DOHH2 (cell line): ENCODE results near the gene PRKAR1B.
"Not testable (repeated sequence)": the region's sequence is repeated elsewhere in the genome, so short reads cannot be mapped to it uniquely, and the experiment has no call there.

Experiments used
- H3F3A ChIP-seq: fragments of 200-600 bp; sonication (generic), shearing (Covaris generic); 2 replicates; pipeline ENCODE4 v1.6.0; 2016; ENCODE audit warnings: antibody characterized with exemption, mild to moderate bottlenecking; ENCODE audit not compliant: control insufficient read depth, insufficient read depth
- H3K27ac ChIP-seq: fragments of 200-600 bp; sonication (generic); 2 replicates; pipeline ENCODE4 v1.5.1; 2014; ENCODE audit warnings: low read depth, mild to moderate bottlenecking, low read length, moderate library complexity
- H3K27me3 ChIP-seq: fragments of 200-600 bp; sonication (generic); 2 replicates; pipeline ENCODE4 v1.6.1; 2014; ENCODE audit warnings: mild to moderate bottlenecking, low read length, mixed read lengths; ENCODE audit not compliant: control insufficient read depth
- H3K36me3 ChIP-seq: fragments of 200-600 bp; sonication (generic); 2 replicates; pipeline ENCODE4 v1.6.1; 2014; ENCODE audit warnings: mild to moderate bottlenecking, low read length, moderate library complexity, mixed read lengths; ENCODE audit not compliant: control insufficient read depth
- H3K4me1 ChIP-seq: fragments of 200-600 bp; sonication (generic); 2 replicates; pipeline ENCODE4 v1.6.1; 2014; ENCODE audit warnings: mild to moderate bottlenecking, low read length, mixed read lengths; ENCODE audit not compliant: control insufficient read depth
- H3K4me2 ChIP-seq: fragments of 200-600 bp; sonication (generic); 2 replicates; pipeline ENCODE4 v1.6.0; 2014; ENCODE audit warnings: mild to moderate bottlenecking, low read length, moderate library complexity
- H3K4me3 ChIP-seq: fragments of 200-600 bp; sonication (generic); 2 replicates; pipeline ENCODE4 v1.5.1; 2014; ENCODE audit warnings: mild to moderate bottlenecking, low read length, mixed read lengths
- H3K79me2 ChIP-seq: fragments of 200-600 bp; sonication (generic); 2 replicates; pipeline ENCODE4 v1.6.1; 2014; ENCODE audit warnings: mild to moderate bottlenecking, low read length, mixed read lengths; ENCODE audit not compliant: control insufficient read depth
- H3K9me2 ChIP-seq: fragments of 200-600 bp; sonication (generic); replicated peaks from 2 replicates; pipeline ENCODE4 v1.6.1; 2014; ENCODE audit warnings: mild to moderate bottlenecking, low read length, mixed read lengths; ENCODE audit not compliant: control insufficient read depth
- H3K9me3 ChIP-seq: fragments of 200-600 bp; sonication (generic); 2 replicates; pipeline ENCODE4 v1.6.1; 2014; ENCODE audit warnings: antibody characterized with exemption, low read length, mixed read lengths; ENCODE audit not compliant: control insufficient read depth, insufficient read depth
- H4K20me1 ChIP-seq: fragments of 200-600 bp; sonication (generic); 2 replicates; pipeline ENCODE4 v1.6.0; 2014; ENCODE audit warnings: low read depth, mild to moderate bottlenecking, antibody characterized with exemption, low read length, moderate library complexity; ENCODE audit not compliant: control insufficient read depth, insufficient read depth
- CTCF ChIP-seq: fragments of 200-600 bp; sonication (generic); IDR thresholded peaks from one replicate; pipeline ENCODE4 v1.5.1; 2014; ENCODE audit warnings: antibody characterized with exemption, mild to moderate bottlenecking, low read depth, low read length; ENCODE audit not compliant: poor library complexity, severe bottlenecking
- EZH2phosphoT487 ChIP-seq: fragments of 200-600 bp; sonication (generic); IDR thresholded peaks from 2 replicates; pipeline ENCODE4 v1.6.1; 2017; ENCODE audit warnings: borderline replicate concordance, mild to moderate bottlenecking, antibody characterized with exemption, low read length, moderate library complexity, mixed read lengths

PRKAR1B gene

GRCh38 chr7:754531-755412 lies 27.7 kb upstream of the PRKAR1B start:
- Histone ChIP-seq H3F3A (no peaks in the 10 kb centered on the region), H3K27ac (no peak overlapping the region), H3K36me3 (peaks cover 80% of the 10 kb centered on the region), H3K4me1 (no peaks in the 10 kb centered on the region), H3K4me2 (no peak overlapping the region), H3K9me3 (no peaks in the 10 kb centered on the region), H4K20me1 (no peaks in the 10 kb centered on the region), H3K9me2 (no peaks in the 10 kb centered on the region), H3K79me2 (peaks cover 9% of the 10 kb centered on the region), H3K4me3 (no peak overlapping the region), H3K27me3 (no peaks in the 10 kb centered on the region)
- no peak for TF ChIP-seq EZH2phosphoT487
- TF ChIP-seq CTCF, result no peak

- H3K4me1 ChIP-seq, result no peaks in the 10 kb centered on the region
- no peaks in the 10 kb centered on the region for H3F3A ChIP-seq
- no peak overlapping the region for H3K27ac ChIP-seq
- TF ChIP-seq EZH2phosphoT487, result no peak
- no peak for TF ChIP-seq CTCF
- H3K27me3 ChIP-seq, result no peaks in the 10 kb centered on the region
- H3K9me3 ChIP-seq, result no peaks in the 10 kb centered on the region
- H3K4me2 ChIP-seq, result no peak overlapping the region
- H3K4me3 ChIP-seq, result no peak overlapping the region
- H4K20me1 ChIP-seq, result no peaks in the 10 kb centered on the region
- H3K79me2 ChIP-seq, result peaks cover 24% of the 10 kb centered on the region
- H3K36me3 ChIP-seq, result peaks cover 81% of the 10 kb centered on the region
- no peaks in the 10 kb centered on the region for H3K9me2 ChIP-seq
Measured at GRCh38 chr7:753190-753589, 26.1 kb upstream of the PRKAR1B start.

DNA sequence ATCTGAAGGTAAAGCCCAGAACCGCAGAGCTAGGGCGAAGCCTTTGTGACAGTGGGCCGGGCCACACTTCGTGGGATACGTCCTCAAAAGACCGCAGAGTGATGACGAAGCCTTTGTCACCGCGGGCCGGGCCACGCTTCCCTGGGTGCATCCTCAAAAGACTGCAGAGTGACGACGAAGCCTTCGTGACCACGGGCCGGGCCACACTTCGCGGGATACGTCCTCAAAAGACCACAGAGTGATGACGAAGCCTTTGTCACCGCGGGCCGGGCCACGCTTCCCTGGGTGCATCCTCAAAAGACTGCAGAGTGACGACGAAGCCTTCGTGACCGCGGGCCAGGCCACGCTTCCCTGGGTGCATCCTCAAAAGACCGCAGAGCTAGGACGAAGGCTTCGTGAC lies 25.2 kb upstream of the PRKAR1B start:
- not testable (repeated sequence) for H3F3A ChIP-seq, H3K27ac ChIP-seq, H3K9me2 ChIP-seq, H4K20me1 ChIP-seq, H3K4me2 ChIP-seq, H3K4me3 ChIP-seq, H3K4me1 ChIP-seq, H3K27me3 ChIP-seq, H3K9me3 ChIP-seq
- H3K36me3 ChIP-seq, result peaks cover 72% of the 10 kb centered on the region
- H3K79me2 ChIP-seq, result peaks cover 29% of the 10 kb centered on the region

DNA sequence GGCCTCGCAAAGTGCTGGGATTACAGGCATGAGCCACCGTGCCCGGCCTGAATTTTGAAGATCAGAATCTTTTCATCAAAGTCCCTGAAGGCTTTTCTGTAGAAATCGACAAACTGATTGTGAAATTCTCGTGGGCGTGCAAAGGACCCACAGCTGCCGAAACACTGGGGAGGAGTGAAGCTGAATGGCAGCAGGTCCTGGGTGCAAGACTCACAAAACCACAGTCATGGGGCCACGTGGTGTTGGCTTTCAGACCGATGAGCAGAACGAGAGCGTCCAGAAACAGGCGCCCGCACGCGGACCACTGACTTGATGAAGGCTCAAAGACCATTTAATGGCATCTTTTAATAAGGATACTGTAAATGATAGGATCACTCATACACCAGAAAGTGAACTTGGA lies 24.7 kb upstream of the PRKAR1B start:
- Histone ChIP-seq H3K4me1 (no peaks in the 10 kb centered on the region), H3K4me3 (no peak overlapping the region), H3K4me2 (no peak overlapping the region), H3K27ac (no peak overlapping the region), H3K27me3 (no peaks in the 10 kb centered on the region), H3K36me3 (peaks cover 69% of the 10 kb centered on the region), H3K9me3 (no peaks in the 10 kb centered on the region), H4K20me1 (no peaks in the 10 kb centered on the region), H3K79me2 (peaks cover 33% of the 10 kb centered on the region), H3K9me2 (no peaks in the 10 kb centered on the region), H3F3A (no peaks in the 10 kb centered on the region)
- no peak for TF ChIP-seq EZH2phosphoT487
- TF ChIP-seq CTCF, result no peak
